PC-3 (cell line): ENCODE results near the gene KLHL36. TPM values are rescaled to one million over a fixed set of nuclear protein-coding genes. Genes with fewer than 3 reads are reported as not detected.

ENCODE experiments used
- ATAC-seq: fragments of 200-7000 bp; cut with Tn5 transposase; 2 replicates; pipeline ENCODE4 v1.9.1; 2020; ENCODE audit warnings: mild to moderate bottlenecking, moderate library complexity
- BruUV-seq: library from RNA; stranded (reverse); fragments of 400-500 nt; replicated peaks from 2 replicates; lab custom pipeline; 2021; lab: Mats Ljungman, UMichigan
- CTCF ChIA-PET: fragments of 300-600 bp; sonication (Branson Sonifier 250); formaldehyde crosslinking; loops from one replicate; lab custom pipeline; 2022; ENCODE audit warnings: antibody characterized with exemption; lab: Charles Lee
- POLR2A ChIA-PET: fragments of 300-600 bp; sonication (Branson Sonifier 250); formaldehyde crosslinking; loops from one replicate; lab custom pipeline; 2022; ENCODE audit warnings: antibody characterized with exemption; ENCODE audit not compliant: unreplicated experiment; lab: Charles Lee
- DNase-seq: peaks from one replicate; pipeline ENCODE4 v3.0.0-alpha.2; 2015
- H2AFZ ChIP-seq: fragments of 300-600 bp; sonication (generic); 2 replicates; pipeline ENCODE4 v1.6.0; 2016; ENCODE audit warnings: antibody characterized with exemption, low read length
- H3F3A ChIP-seq: fragments of 300-600 bp; sonication (generic); one replicate; pipeline ENCODE4 v1.6.0; 2017; ENCODE audit warnings: antibody characterized with exemption, low read length, control low read depth, mild to moderate bottlenecking; ENCODE audit not compliant: unreplicated experiment
- H3K27ac ChIP-seq: fragments of 300-600 bp; sonication (generic); 2 replicates; pipeline ENCODE4 v1.5.1; 2016; ENCODE audit warnings: mild to moderate bottlenecking, low read length
- H3K27me3 ChIP-seq: fragments of 300-600 bp; sonication (generic); 2 replicates; pipeline ENCODE4 v1.6.1; 2016; ENCODE audit warnings: low read length, mixed read lengths
- H3K36me3 ChIP-seq: fragments of 300-600 bp; sonication (generic); 2 replicates; pipeline ENCODE4 v1.6.1; 2016; ENCODE audit warnings: low read depth, mixed run types, low read length, mixed read lengths
- H3K4me1 ChIP-seq: fragments of 300-600 bp; sonication (generic); 2 replicates; pipeline ENCODE4 v1.5.1; 2016; ENCODE audit warnings: low read length; ENCODE audit not compliant: insufficient read depth
- H3K4me2 ChIP-seq: fragments of 300-600 bp; sonication (generic); 2 replicates; pipeline ENCODE4 v1.6.0; 2016; ENCODE audit warnings: low read length
- H3K4me3 ChIP-seq: fragments of 300-600 bp; sonication (generic); 2 replicates; pipeline ENCODE4 v1.5.1; 2016; ENCODE audit warnings: mild to moderate bottlenecking, low read length, mixed read lengths
- H3K79me2 ChIP-seq: fragments of 300-600 bp; sonication (generic); 2 replicates; pipeline ENCODE4 v1.6.1; 2017; ENCODE audit warnings: low read length, mixed read lengths
- H3K9ac ChIP-seq: fragments of 300-600 bp; sonication (generic); 2 replicates; pipeline ENCODE4 v1.6.0; 2016; ENCODE audit warnings: mild to moderate bottlenecking, low read length
- H3K9me2 ChIP-seq: fragments of 300-600 bp; sonication (generic); replicated peaks from 2 replicates; pipeline ENCODE4 v1.6.1; 2016; ENCODE audit warnings: mixed run types, low read length, mixed read lengths
- H3K9me3 ChIP-seq: fragments of 300-600 bp; sonication (generic); 2 replicates; pipeline ENCODE4 v1.6.1; 2016; ENCODE audit warnings: low read length, mixed read lengths
- H4K20me1 ChIP-seq: fragments of 300-600 bp; sonication (generic); 2 replicates; pipeline ENCODE4 v1.6.1; 2016; ENCODE audit warnings: low read length, mixed read lengths
- EZH2 ChIP-seq: fragments of 300-600 bp; sonication (generic); IDR thresholded peaks from one replicate; pipeline ENCODE4 v1.6.1; 2017; ENCODE audit warnings: antibody characterized with exemption, mild to moderate bottlenecking, low read length; ENCODE audit not compliant: unreplicated experiment
- EZH2phosphoT487 ChIP-seq: fragments of 300-600 bp; sonication (generic); IDR thresholded peaks from 2 replicates; pipeline ENCODE4 v1.6.1; 2018; ENCODE audit warnings: mild to moderate bottlenecking, antibody characterized with exemption, low read length, borderline replicate concordance
- intact Hi-C: fragments of 100-400 bp; cut with micrococcal nuclease; formaldehyde crosslinking; loops from 2 replicates; pipeline ENCODE4 v1.9.0; 2023
- total RNA-seq: library from RNA; depleted of rRNA; stranded (reverse); fragments of >200 nt; gene quantifications from 2 replicates; pipeline ENCODE4 v1.2.3, GENCODE V29; 2014
- TF ChIP-seq, protein P1 (sequence below): fragments of 300-600 bp; sonication (generic); conservative IDR thresholded peaks from 2 replicates; pipeline ENCODE4 v1.5.1; 2017; ENCODE audit warnings: antibody characterized with exemption, low read depth, mild to moderate bottlenecking, low read length

The KLHL36 gene
- total RNA-seq, 1 experiment from 2014 or later: 33.8 TPM

DNA sequence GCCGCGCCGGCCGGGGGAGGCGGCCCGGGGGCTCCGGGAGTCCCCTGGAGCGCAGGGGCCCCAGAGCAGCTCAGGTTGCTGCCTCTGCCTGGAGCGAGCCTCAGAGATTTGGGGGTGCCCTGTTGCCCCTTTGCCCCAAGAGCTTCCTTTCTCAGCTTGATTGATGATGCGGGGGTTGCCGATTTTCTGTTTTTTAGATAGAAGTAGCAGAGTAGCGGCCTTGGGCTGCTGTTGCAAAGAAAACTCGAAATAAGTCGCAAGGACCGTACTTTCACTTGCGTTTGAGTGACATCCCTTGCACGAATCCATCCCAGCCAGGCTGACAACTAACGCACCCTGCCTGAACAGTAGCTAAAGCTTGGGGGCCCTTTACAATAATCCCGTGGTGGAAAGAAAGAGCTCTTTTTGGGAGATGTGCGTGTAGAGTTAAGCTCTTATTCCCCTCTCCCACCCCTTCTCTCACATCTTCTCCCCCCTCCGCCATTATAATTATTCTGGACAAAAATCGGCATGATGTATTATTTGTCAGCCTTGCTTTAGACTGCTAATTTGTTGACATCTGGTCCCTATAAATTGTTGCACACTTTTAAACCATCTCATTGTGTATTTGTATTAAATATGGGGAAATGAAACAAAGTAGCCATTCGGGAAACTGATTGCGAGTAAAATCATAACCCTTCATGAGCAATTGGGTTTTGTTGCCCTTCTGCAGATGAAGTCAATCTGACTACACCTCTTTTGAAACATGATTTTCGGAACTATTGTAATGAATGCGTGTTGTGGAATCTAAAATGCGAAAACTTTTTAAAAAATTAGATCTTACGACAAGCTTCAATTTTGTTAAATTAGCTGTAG lies 52.4 kb downstream of the KLHL36 start:
- peaks cover 59% of the 10 kb centered on the region for H3K79me2 ChIP-seq
- peaks cover 17% of the 10 kb centered on the region for H3K4me1 ChIP-seq
- no peak overlapping the region for H2AFZ ChIP-seq
- TF ChIP-seq EZH2phosphoT487: no peak
- no peak for TF ChIP-seq EZH2
- TF ChIP-seq, protein P1, sequence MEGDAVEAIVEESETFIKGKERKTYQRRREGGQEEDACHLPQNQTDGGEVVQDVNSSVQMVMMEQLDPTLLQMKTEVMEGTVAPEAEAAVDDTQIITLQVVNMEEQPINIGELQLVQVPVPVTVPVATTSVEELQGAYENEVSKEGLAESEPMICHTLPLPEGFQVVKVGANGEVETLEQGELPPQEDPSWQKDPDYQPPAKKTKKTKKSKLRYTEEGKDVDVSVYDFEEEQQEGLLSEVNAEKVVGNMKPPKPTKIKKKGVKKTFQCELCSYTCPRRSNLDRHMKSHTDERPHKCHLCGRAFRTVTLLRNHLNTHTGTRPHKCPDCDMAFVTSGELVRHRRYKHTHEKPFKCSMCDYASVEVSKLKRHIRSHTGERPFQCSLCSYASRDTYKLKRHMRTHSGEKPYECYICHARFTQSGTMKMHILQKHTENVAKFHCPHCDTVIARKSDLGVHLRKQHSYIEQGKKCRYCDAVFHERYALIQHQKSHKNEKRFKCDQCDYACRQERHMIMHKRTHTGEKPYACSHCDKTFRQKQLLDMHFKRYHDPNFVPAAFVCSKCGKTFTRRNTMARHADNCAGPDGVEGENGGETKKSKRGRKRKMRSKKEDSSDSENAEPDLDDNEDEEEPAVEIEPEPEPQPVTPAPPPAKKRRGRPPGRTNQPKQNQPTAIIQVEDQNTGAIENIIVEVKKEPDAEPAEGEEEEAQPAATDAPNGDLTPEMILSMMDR: no peak
- peak overlapping the region; percentile 94 for H3K4me3 ChIP-seq
- 0 out of 2 replicates have a peak, but pooled peaks cover 3% of the 10 kb centered on the region for H3K36me3 ChIP-seq
- H3K4me2 ChIP-seq: peak overlapping the region; percentile 81
- POLR2A ChIA-PET: no interaction called here
- DNase-seq: peak; percentile 36
- H3K27me3 ChIP-seq: no peaks in the 10 kb centered on the region
- intact Hi-C loops: no loop called here
- peak; percentile 21; the same call in 1 of the 2 replicates for ATAC-seq
- BruUV-seq: TSS peak; percentile 59
- H3K9ac ChIP-seq: peak overlapping the region; percentile 93
- 0 out of 2 replicates have a peak overlapping the region, but pooled peaks have one; percentile 18 for H3K27ac ChIP-seq
- H3K9me2 ChIP-seq: no peaks in the 10 kb centered on the region
- H3F3A ChIP-seq: no peaks in the 10 kb centered on the region
- H3K9me3 ChIP-seq: no peaks in the 10 kb centered on the region
- CTCF ChIA-PET: no interaction called here
- peaks cover 43% of the 10 kb centered on the region for H4K20me1 ChIP-seq

DNA sequence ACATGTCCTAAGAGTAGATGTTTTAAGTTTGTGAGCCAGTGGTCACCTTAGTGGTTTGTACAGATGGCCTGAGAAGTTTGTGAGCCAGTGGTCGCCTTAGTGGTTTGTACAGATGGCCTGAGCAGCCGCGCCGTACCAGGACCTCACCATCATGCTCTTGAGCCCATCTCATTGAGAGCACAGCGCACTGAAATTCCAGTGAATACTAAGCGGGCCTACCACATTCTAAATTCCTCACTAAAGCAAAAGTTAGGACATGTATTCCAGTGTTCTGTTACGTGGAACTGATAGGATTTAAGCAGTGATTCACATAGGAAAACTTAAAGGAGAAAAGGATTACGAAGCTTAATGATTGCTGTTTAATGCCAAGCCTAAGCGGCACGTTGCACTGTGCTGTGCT lies 55.4 kb downstream of the KLHL36 start:
- TF ChIP-seq, protein P1: no peak
- TF ChIP-seq EZH2phosphoT487 (no peak), EZH2 (no peak)
- CTCF ChIA-PET: interaction anchor here (0.7 kb wide), 1 partner anchor 26 kb away, joined by 4 read pairs; no protein-coding TSS in a partner anchor
- peaks cover 87% of the 10 kb centered on the region for H3K79me2 ChIP-seq
- H4K20me1 ChIP-seq: peaks cover 67% of the 10 kb centered on the region
- no peaks in the 10 kb centered on the region for H3F3A ChIP-seq
- ATAC-seq (no peak), DNase-seq (no peak)
- H2AFZ ChIP-seq: no peak overlapping the region
- H3K4me3 ChIP-seq: no peak overlapping the region
- peaks cover 28% of the 10 kb centered on the region for H3K4me1 ChIP-seq
- no peak overlapping the region for H3K27ac ChIP-seq
- no peaks in the 10 kb centered on the region for H3K9me2 ChIP-seq
- H3K4me2 ChIP-seq: peak overlapping the region; percentile 11; the same call in 1 of the 2 replicates
- H3K9ac ChIP-seq: no peak overlapping the region
- POLR2A ChIA-PET: interaction anchor here (0.6 kb wide), 1 partner anchor 40 kb away, joined by 5 read pairs; no protein-coding TSS in a partner anchor
- no peaks in the 10 kb centered on the region for H3K27me3 ChIP-seq
- intact Hi-C loops: no loop called here
- no TSS peak for BruUV-seq
- no peaks in the 10 kb centered on the region for H3K9me3 ChIP-seq
- peaks cover 4% of the 10 kb centered on the region; the same call in 1 of the 2 replicates for H3K36me3 ChIP-seq
